OCI-LY3 (cell line): ENCODE results near the gene ANKMY2.

ENCODE experiments used
- CTCF ChIP-seq: fragments of 200-600, 300-600 bp; sonication (generic); IDR thresholded peaks from 2 replicates; pipeline ENCODE4 v1.5.1; 2014; ENCODE audit warnings: antibody characterized with exemption, low read length, low read depth
- EZH2phosphoT487 ChIP-seq: fragments of 200-600 bp; shearing (Covaris generic); IDR thresholded peaks from 2 replicates; pipeline ENCODE4 v1.6.1; 2018; ENCODE audit warnings: antibody characterized with exemption, mixed run types, low read depth

- TF ChIP-seq CTCF (no peak), EZH2phosphoT487 (no peak)
Measured at GRCh38 chr7:16636555-16637101, 8.9 kb downstream of the ANKMY2 start.
